Middle frontal gyrus (tissue), 1 donor: ENCODE measurements around the gene HOXA5.

Experiments used
- DNase-seq: peaks from one replicate; pipeline ENCODE4 v3.0.0-alpha.2; 2015; ENCODE audit warnings: low spot score; ENCODE audit errors: extremely low spot score

Gene HOXA5

GRCh38 chr7:27137640-27138315 lies 5.7 kb downstream of the HOXA5 start:
- DNase-seq: no peak

DNA sequence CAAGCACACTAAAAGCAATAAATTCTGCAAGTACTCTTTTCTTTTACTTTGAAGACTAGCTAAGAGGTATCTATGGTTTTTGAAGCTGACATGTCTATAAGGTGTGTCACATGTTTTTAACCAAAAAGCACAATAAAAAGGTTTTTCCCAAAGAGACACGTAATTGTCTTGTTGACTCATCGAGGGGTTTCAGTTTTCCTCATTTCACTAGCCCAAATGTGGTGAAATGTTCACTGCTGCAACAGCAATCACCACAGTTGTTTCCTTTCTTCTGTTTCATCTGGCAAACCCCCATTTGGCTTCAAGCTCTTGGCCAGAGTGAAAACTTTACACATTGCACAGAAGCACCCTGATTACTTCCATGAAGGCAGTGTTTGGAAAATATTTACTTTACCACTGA lies 9.1 kb downstream of the HOXA5 start:
- no peak for DNase-seq

- no peak for DNase-seq
Measured at GRCh38 chr7:27133409-27134231, 9.9 kb downstream of the HOXA5 start.

DNA sequence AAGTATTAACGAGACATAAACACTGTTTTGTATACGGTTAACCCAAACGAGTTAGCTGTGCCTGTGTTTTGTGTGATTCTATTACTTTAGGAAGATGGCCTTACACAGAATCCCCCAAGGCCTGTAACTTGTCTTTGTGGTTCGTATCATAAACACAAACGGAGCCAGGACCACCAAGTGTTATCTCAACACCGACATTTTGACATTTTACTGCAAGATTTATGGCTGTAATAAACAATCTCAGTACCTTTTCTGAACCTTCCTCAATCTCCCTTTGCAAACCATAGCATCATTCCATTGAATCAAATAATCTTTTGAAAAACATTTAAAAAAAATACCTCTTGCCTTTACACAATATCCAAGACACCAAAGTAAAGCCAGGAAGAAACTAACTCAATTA lies 10.5 kb downstream of the HOXA5 start:
- no peak for DNase-seq

DNA sequence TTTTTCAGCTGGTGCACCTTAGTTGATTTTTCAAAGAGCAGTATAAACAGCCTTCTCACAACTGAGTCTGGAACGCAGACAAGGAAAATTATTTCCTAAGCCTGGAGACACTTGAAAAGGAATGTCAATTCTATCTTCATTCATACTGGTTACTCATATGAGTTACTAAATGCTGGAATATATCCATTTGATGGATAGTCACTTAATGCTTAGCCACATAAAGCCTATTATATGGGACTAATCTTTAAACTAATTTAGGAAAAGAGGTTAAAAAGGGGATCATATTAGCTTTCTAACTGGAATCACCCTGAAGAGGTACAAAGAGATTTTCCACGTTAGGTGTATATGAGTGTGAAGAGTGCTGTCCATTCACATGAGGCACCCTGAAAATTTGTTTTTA lies 11.3 kb downstream of the HOXA5 start:
- DNase-seq: no peak

- no peak for DNase-seq
Measured at GRCh38 chr7:27131390-27131819, 12.1 kb downstream of the HOXA5 start.

DNA sequence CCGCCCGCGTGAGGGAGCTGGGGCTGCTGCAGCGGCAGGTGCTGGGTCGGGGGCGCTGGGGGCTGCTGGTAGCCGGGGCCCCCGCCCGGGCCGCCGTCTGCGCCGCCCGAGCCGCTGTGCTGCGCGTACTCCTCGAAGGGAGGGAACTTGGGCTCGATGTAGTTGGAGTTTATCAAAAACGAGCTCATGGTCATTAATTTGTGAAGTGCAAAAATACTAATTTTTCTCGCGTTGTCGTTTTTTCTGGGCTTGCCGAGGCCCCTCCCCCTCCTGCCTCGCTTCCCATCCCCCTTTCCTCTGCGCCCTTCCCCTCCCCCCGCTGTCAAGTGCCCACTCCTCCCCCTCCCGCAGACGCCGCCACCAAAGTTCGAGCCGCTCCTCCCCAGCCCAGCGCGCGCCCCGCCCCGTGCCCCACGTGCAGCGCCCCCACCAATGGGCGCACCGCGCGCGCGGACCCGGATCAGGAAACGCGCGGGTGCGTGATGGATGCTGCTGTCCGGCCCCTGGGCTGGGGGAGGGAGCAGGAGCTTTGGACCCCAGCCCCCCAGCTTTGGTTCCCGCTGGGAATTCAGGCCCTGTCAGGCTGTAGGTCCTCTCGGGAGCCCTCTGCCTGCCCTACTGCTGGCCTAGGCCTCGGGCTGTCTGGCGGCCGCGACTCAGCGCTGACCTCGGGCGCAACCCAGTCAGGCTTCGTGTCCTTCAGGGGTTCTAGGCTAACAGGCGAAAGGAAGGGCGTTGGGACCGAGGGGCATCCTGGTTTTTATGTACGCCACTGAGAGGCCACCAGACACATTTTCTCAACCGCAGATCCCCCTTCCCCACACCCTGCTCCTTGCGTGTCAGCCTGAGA lies 12.7 kb downstream of the HOXA5 start, which contains the start of gene HOXA4:
Gene HOXA4 (minus strand): TSS at position 218 of the 850 bp plus-strand sequence. CDS start 24 bp downstream, at position 194.
- DNase-seq: no peak

- no peak for DNase-seq
Measured at GRCh38 chr7:27129729-27130539, 13.5 kb downstream of the HOXA5 start.

DNA sequence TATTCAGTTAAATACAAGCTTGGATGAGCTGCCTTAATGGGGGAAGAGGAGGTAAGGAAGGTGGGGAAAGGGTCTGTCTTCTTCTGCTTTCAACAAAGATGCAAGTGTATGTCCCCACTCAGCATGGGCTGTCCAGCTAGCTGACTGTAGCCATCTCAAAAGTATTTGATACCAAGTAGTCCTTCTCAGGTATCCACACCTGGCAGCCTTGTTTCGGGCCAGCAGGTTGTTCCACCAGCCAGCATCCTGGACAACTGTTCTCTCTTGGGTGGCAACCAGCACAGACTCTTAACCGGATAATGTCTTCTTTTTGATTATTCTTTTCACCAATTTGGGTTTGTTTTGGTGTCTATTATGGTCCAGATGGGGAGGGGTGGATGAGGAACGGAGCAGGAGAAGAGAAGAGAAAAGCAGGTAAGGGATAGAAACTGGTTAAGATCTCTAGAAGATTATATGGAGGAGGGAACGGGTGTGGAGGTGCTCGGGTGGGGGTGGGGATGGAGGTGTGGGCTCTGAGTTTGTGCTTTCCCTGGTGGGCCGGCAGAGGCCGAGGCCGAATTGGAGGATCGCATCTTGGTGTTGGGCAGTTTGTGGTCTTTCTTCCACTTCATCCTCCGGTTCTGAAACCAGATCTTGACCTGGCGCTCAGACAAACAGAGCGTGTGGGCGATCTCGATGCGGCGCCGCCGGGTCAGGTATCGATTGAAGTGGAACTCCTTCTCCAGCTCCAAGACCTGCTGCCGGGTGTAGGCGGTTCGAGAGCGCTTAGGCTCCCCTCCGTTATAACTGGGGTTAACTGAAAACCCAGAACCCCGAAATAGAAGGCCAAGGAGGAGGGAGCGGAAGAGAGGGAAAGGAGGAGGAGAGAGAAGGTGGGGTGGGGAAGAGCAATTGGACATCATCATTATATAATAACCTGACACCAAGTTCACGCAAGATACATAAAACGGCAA lies 14.4 kb downstream of the HOXA5 start:
- no peak for DNase-seq

- no peak for DNase-seq
Measured at GRCh38 chr7:27128034-27128433, 15.4 kb downstream of the HOXA5 start.

DNA sequence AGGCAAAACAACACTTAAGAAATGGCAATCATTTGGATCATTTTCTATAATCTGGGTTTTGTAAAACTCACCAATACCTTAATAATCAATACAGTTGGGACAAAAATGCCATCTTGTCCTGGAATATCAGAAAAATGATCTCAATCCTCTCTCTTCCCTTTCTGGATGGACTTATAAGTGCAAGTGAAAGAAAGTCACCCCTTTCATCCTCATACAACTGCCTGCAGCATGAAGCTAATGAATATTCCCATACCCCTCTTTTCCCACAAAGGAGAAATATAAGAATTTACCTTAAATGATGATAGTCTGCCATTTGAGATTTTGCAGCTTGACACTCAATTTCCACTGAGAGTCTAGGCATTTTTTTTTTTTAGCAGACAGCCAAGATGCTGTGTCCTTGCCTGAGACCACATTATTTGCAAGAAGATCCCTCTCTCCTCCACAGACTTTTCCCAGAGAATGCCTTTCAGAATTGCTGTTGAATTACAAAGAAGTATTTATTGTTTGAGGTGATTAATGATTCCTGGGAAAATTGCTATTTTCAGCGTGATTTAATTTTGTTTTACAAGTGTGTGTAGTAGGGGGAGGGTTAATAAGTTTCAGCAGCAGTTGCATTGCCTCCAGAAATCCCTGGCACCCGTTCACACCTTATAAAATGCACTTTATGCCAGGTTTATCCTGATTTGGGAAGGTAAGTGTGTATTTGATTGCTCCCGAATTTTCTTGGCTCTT lies 16.7 kb downstream of the HOXA5 start:
- DNase-seq: no peak

GRCh38 chr7:27125986-27126394 lies 17.5 kb downstream of the HOXA5 start:
- no peak for DNase-seq

- no peak for DNase-seq
Measured at GRCh38 chr7:27124902-27125689, 18.4 kb downstream of the HOXA5 start.

GRCh38 chr7:27124096-27124901 lies 19.2 kb downstream of the HOXA5 start:
- no peak for DNase-seq

DNA sequence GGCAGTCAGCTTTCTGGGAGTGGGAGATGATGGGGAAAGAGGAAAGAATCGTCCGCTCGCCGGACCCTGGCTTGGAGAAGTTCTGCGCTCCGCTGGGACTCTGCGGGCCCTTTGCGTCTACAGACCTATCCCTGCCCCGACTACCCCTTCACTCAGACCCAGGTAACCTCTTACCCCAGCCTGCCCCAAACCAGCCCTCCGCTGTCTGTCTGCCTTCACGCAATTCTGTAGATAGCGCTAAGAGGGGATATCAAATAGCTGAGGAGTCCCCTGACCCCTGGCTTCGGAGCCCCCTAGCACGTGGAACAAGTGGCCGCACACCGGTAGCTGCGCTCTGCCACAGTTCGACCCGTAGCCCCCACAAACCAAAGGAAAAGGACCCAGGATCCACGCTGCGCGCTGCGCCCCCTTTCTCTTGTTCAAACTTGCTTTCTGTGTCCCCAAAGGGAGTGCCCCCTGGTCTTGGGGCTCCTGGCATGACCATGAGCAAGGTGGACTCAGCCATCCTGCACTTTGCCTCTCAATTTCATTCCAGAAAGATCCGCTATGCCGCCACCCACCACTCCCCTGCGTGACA lies 19.9 kb downstream of the HOXA5 start:
- no peak for DNase-seq

- no peak for DNase-seq
Measured at GRCh38 chr7:27123007-27123476, 20.4 kb downstream of the HOXA5 start.
